ENCODE results near the gene GIPR. TPM values are rescaled to one million over a fixed set of nuclear protein-coding genes. Genes with fewer than 3 reads are reported as not detected.

Gene GIPR
- total RNA-seq, 5 donors from 2014 or later (not counting 1 experiment from before 2014, with no cell fraction given) = 6.9 to 10.8 (median 7.1) TPM

- H3K9me3 Mint-ChIP-seq = no peaks in the 10 kb centered on the region
- 22% methylated on average over 37 of the region's 42 CpGs for WGBS (ENCODE audit: insufficient coverage)
- peak overlapping the region; percentile 9 to 86 (median 37) for H3K4me3 Mint-ChIP-seq
- no peak overlapping the region for H3K27ac ChIP-seq (ENCODE audit: low read length)
- H3K4me3 ChIP-seq (ENCODE audit: control insufficient read depth in 1 of 2, extremely low read depth in 1 of 2, low read length in 1 of 2) = no peak overlapping the region
- peak in 1 of 4 experiments; percentile 32 for ATAC-seq (replicated peaks in 1 of 4)
- peaks cover 33 to 40% (median 34%) of the 10 kb centered on the region in 3 donors for H3K4me1 Mint-ChIP-seq
- no peaks in the 10 kb centered on the region for H3K9me3 ChIP-seq
- H3K27ac Mint-ChIP-seq = peak overlapping the region in 1 of 2 donors; percentile 55
- H3K4me1 ChIP-seq (ENCODE audit: control insufficient read depth in 1 of 2, extremely low read depth in 1 of 2, insufficient read depth in 2 of 2, low read length in 2 of 2) = peaks cover 6 to 39% of the 10 kb centered on the region in 2 experiments
- H3K27me3 ChIP-seq (replicated peaks in 1 of 2; ENCODE audit: control insufficient read depth in 2 of 2, extremely low read depth in 1 of 2, insufficient read depth in 2 of 2, low read length in 1 of 2) = peaks cover 5 to 36% of the 10 kb centered on the region in 2 experiments
- H3K36me3 Mint-ChIP-seq = peaks cover 3% of the 10 kb centered on the region
- no peaks in the 10 kb centered on the region for H3K36me3 ChIP-seq (ENCODE audit: control insufficient read depth in 2 of 2, extremely low read depth in 1 of 2, insufficient read depth in 1 of 2, low read length in 1 of 2)
- H3K27me3 Mint-ChIP-seq = peaks cover 13 to 27% of the 10 kb centered on the region in 2 donors
- ChIA-PET CTCF (interaction anchor here in 1 of 2 donors (0.6 kb wide), 1 partner anchor 10 kb away, joined by 4 read pairs; no protein-coding TSS in a partner anchor), POLR2A (no interaction called here)
- DNase-seq = peak in 21 of 35 experiments; percentile 7 to 66 (median 36)
These were observed 2.8 kb downstream of the GIPR start for GRCh38 chr19:45670670-45671453.

GRCh38 chr19:45674946-45675345 is 6.9 kb downstream of the GIPR start:
- H3K4me1 ChIP-seq (ENCODE audit: control insufficient read depth in 1 of 2, extremely low read depth in 1 of 2, insufficient read depth in 2 of 2, low read length in 2 of 2) = peaks cover 0 to 34% of the 10 kb centered on the region in 2 experiments
- H3K27ac ChIP-seq (ENCODE audit: low read length) = no peak overlapping the region
- H3K27me3 ChIP-seq (replicated peaks in 1 of 2; ENCODE audit: control insufficient read depth in 2 of 2, extremely low read depth in 1 of 2, insufficient read depth in 2 of 2, low read length in 1 of 2) = peaks cover 5 to 38% of the 10 kb centered on the region in 2 experiments
- ATAC-seq (replicated peaks in 1 of 4) (no peak), DNase-seq (no peak)
- Mint-ChIP-seq H3K4me3 (no peak overlapping the region), H3K36me3 (peaks cover 3% of the 10 kb centered on the region), H3K4me1 (peaks cover 20 to 30% (median 23%) of the 10 kb centered on the region in 3 donors), H3K27ac (no peak overlapping the region), H3K9me3 (no peaks in the 10 kb centered on the region), H3K27me3 (peaks cover 9 to 15% of the 10 kb centered on the region in 2 donors)
- ChIA-PET CTCF (interaction anchor here in 1 of 2 donors (1.0 kb wide), 1 partner anchor 17 kb away, joined by 4 read pairs; the partner anchor contains the start of gene QPCTL), POLR2A (no interaction called here)
- no peaks in the 10 kb centered on the region for H3K36me3 ChIP-seq (ENCODE audit: control insufficient read depth in 2 of 2, extremely low read depth in 1 of 2, insufficient read depth in 1 of 2, low read length in 1 of 2)
- H3K9me3 ChIP-seq = no peaks in the 10 kb centered on the region
- no peak overlapping the region for H3K4me3 ChIP-seq (ENCODE audit: control insufficient read depth in 1 of 2, extremely low read depth in 1 of 2, low read length in 1 of 2)
- WGBS (ENCODE audit: insufficient coverage) = 88% methylated on average over 3 of the region's 7 CpGs

- H3K4me1 Mint-ChIP-seq = peaks cover 11 to 23% (median 14%) of the 10 kb centered on the region in 3 donors
- peak; percentile 50 to 65 (median 56) for ATAC-seq (replicated peaks in 1 of 4)
These were observed 8.8 kb downstream of the GIPR start for GRCh38 chr19:45676851-45677263.

GRCh38 chr19:45677351-45678230 is 9.6 kb downstream of the GIPR start:
- Histone ChIP-seq H3K27ac (ENCODE audit: low read length) (no peak overlapping the region), H3K9me3 (no peaks in the 10 kb centered on the region), H3K36me3 (ENCODE audit: control insufficient read depth in 2 of 2, extremely low read depth in 1 of 2, insufficient read depth in 1 of 2, low read length in 1 of 2) (no peaks in the 10 kb centered on the region), H3K27me3 (replicated peaks in 1 of 2; ENCODE audit: control insufficient read depth in 2 of 2, extremely low read depth in 1 of 2, insufficient read depth in 2 of 2, low read length in 1 of 2) (peaks cover 0 to 21% of the 10 kb centered on the region in 2 experiments), H3K4me1 (ENCODE audit: control insufficient read depth in 1 of 2, extremely low read depth in 1 of 2, insufficient read depth in 2 of 2, low read length in 2 of 2) (peaks cover 0 to 35% of the 10 kb centered on the region in 2 experiments), H3K4me3 (ENCODE audit: control insufficient read depth in 1 of 2, extremely low read depth in 1 of 2, low read length in 1 of 2) (peak overlapping the region; percentile 38 to 54)
- peak; percentile 53 to 73 (median 60) for ATAC-seq (replicated peaks in 1 of 4)
- WGBS (ENCODE audit: insufficient coverage) = 16% methylated on average over 36 of the region's 49 CpGs
- ChIA-PET POLR2A (no interaction called here), CTCF (interaction anchor here in 1 of 2 donors (0.6 to 1.9 kb wide), 10 partner anchors 8 to 246 kb away, joined by 3 to 13 read pairs (median 4); partner anchors contain the start of genes QPCTL and SNRPD2)
- Mint-ChIP-seq H3K27ac (peak overlapping the region in 1 of 2 donors; percentile 69), H3K4me3 (peak overlapping the region; percentile 78 to 86 (median 83)), H3K9me3 (no peaks in the 10 kb centered on the region), H3K4me1 (peaks cover 14 to 26% (median 16%) of the 10 kb centered on the region in 3 donors), H3K36me3 (peaks cover 3% of the 10 kb centered on the region), H3K27me3 (peaks cover 0 to 3% of the 10 kb centered on the region in 2 donors)
- DNase-seq = peak; percentile 63 to 90 (median 82)

More at GRCh38 chr19:45676851-45677263, 8.8 kb downstream of the GIPR start:
- Histone ChIP-seq H3K4me1 (ENCODE audit: control insufficient read depth in 1 of 2, extremely low read depth in 1 of 2, insufficient read depth in 2 of 2, low read length in 2 of 2) (peaks cover 0 to 31% of the 10 kb centered on the region in 2 experiments), H3K27ac (ENCODE audit: low read length) (peak overlapping the region; percentile 18), H3K27me3 (replicated peaks in 1 of 2; ENCODE audit: control insufficient read depth in 2 of 2, extremely low read depth in 1 of 2, insufficient read depth in 2 of 2, low read length in 1 of 2) (peaks cover 3 to 21% of the 10 kb centered on the region in 2 experiments), H3K36me3 (ENCODE audit: control insufficient read depth in 2 of 2, extremely low read depth in 1 of 2, insufficient read depth in 1 of 2, low read length in 1 of 2) (no peaks in the 10 kb centered on the region), H3K9me3 (no peaks in the 10 kb centered on the region), H3K4me3 (ENCODE audit: control insufficient read depth in 1 of 2, extremely low read depth in 1 of 2, low read length in 1 of 2) (peak overlapping the region; percentile 54 to 74)
- H3K27ac Mint-ChIP-seq = no peak overlapping the region
- H3K9me3 Mint-ChIP-seq = no peaks in the 10 kb centered on the region
- ChIA-PET POLR2A (interaction anchor here in 1 of 2 donors (0.7 kb wide), 1 partner anchor 13 kb away, joined by 6 read pairs; no protein-coding TSS in a partner anchor), CTCF (interaction anchor here in 1 of 2 donors (0.6 to 1.9 kb wide), 8 partner anchors 15 to 191 kb away, joined by 3 to 13 read pairs (median 5); partner anchors contain the start of genes QPCTL and SNRPD2)
- 3% methylated on average over 21 of the region's 28 CpGs for WGBS (ENCODE audit: insufficient coverage)
- peak overlapping the region; percentile 67 to 86 (median 74) for H3K4me3 Mint-ChIP-seq
- peak; percentile 22 to 63 (median 45) for DNase-seq
- H3K27me3 Mint-ChIP-seq = peaks cover 0 to 4% of the 10 kb centered on the region in 2 donors
- H3K36me3 Mint-ChIP-seq = peaks cover 3% of the 10 kb centered on the region

GRCh38 chr19:45681391-45682015 is 13.5 kb downstream of the GIPR start:
- Histone ChIP-seq H3K27me3 (replicated peaks in 1 of 2; ENCODE audit: control insufficient read depth in 2 of 2, extremely low read depth in 1 of 2, insufficient read depth in 2 of 2, low read length in 1 of 2) (peaks cover 0 to 13% of the 10 kb centered on the region in 2 experiments), H3K36me3 (ENCODE audit: control insufficient read depth in 2 of 2, extremely low read depth in 1 of 2, insufficient read depth in 1 of 2, low read length in 1 of 2) (peaks cover 0 to 13% of the 10 kb centered on the region in 2 donors), H3K4me1 (ENCODE audit: control insufficient read depth in 1 of 2, extremely low read depth in 1 of 2, insufficient read depth in 2 of 2, low read length in 2 of 2) (peaks cover 0 to 34% of the 10 kb centered on the region in 2 experiments), H3K4me3 (ENCODE audit: control insufficient read depth in 1 of 2, extremely low read depth in 1 of 2, low read length in 1 of 2) (peak overlapping the region in 1 of 2 donors; percentile 38), H3K9me3 (no peaks in the 10 kb centered on the region), H3K27ac (ENCODE audit: low read length) (no peak overlapping the region)
- ChIA-PET CTCF (interaction anchor here (0.6 to 3.4 kb wide), 5 partner anchors 11 to 1888 kb away, joined by 3 to 20 read pairs (median 4); partner anchors contain the start of genes QPCTL (in 2 of the 2) and SNRPD2 (in 2 of the 2)), POLR2A (no interaction called here)
- ATAC-seq (replicated peaks in 1 of 4) = peak; percentile 76 to 90 (median 87)
- peak overlapping the region; percentile 62 to 73 (median 70) for H3K4me3 Mint-ChIP-seq
- H3K27me3 Mint-ChIP-seq = no peaks in the 10 kb centered on the region
- H3K27ac Mint-ChIP-seq = peak overlapping the region in 1 of 2 donors; percentile 66
- peak; percentile 66 to 93 (median 80) for DNase-seq
- peaks cover 14 to 25% (median 14%) of the 10 kb centered on the region in 3 donors for H3K4me1 Mint-ChIP-seq
- WGBS (ENCODE audit: insufficient coverage) = 5% methylated on average over 50 of the region's 51 CpGs
- H3K9me3 Mint-ChIP-seq = no peaks in the 10 kb centered on the region
- peaks cover 11% of the 10 kb centered on the region for H3K36me3 Mint-ChIP-seq
